Lower lobe of right lung (tissue), 2 donors: ENCODE measurements around the gene INTS11. TPM values are rescaled to one million over a fixed set of nuclear protein-coding genes. Genes with fewer than 3 reads are reported as not detected.

Experiments used
- ATAC-seq, 2 donors: fragments of 200-7000 bp; cut with Tn5 transposase; one replicate each; pipeline ENCODE4 v1.9.1; 2020 to 2022; ENCODE audit warnings: mild to moderate bottlenecking in 2 of 2, moderate library complexity in 2 of 2
- DNase-seq: peaks from one replicate; pipeline ENCODE4 v3.0.0-alpha.2; 2020
- H3K27ac ChIP-seq: fragments of 200-600 bp; one replicate; pipeline ENCODE4 v1.8.0; 2022
- H3K27me3 ChIP-seq: fragments of 200-600 bp; one replicate; pipeline ENCODE4 v1.8.0; 2022; ENCODE audit warnings: low read depth
- H3K36me3 ChIP-seq: fragments of 200-600 bp; one replicate; pipeline ENCODE4 v1.8.0; 2022; ENCODE audit warnings: mild to moderate bottlenecking
- H3K4me1 ChIP-seq: fragments of 200-600 bp; one replicate; pipeline ENCODE4 v1.8.0; 2022
- H3K4me3 ChIP-seq: fragments of 200-600 bp; one replicate; pipeline ENCODE4 v1.8.0; 2022; ENCODE audit warnings: mild to moderate bottlenecking
- H3K9me3 ChIP-seq: fragments of 200-600 bp; one replicate; pipeline ENCODE4 v1.8.0; 2022
- intact Hi-C: fragments of 100-400 bp; cut with DNase I; formaldehyde crosslinking; loops from one replicate; pipeline ENCODE4 v1.11.0; 2022
- total RNA-seq: library from RNA; stranded (reverse); fragmentation: NEBNext Ultra II Directional; extraction: Animal tissue kit (Norgen Biotek cat#: 25700); gene quantifications from one replicate; pipeline ENCODE4 v1.2.1, GENCODE V29; 2021
- TF ChIP-seq, protein P1 (sequence below): fragments of 200-600 bp; IDR thresholded peaks from one replicate; pipeline ENCODE4 v1.8.0; 2022; ENCODE audit warnings: antibody characterized with exemption, mild to moderate bottlenecking
- donor health status: DM: no; HTN: yes; CAD: no; lungs with severe emphysema.

The INTS11 gene
- total RNA-seq, 1 donor from 2014 or later, result 88.9 TPM

DNA sequence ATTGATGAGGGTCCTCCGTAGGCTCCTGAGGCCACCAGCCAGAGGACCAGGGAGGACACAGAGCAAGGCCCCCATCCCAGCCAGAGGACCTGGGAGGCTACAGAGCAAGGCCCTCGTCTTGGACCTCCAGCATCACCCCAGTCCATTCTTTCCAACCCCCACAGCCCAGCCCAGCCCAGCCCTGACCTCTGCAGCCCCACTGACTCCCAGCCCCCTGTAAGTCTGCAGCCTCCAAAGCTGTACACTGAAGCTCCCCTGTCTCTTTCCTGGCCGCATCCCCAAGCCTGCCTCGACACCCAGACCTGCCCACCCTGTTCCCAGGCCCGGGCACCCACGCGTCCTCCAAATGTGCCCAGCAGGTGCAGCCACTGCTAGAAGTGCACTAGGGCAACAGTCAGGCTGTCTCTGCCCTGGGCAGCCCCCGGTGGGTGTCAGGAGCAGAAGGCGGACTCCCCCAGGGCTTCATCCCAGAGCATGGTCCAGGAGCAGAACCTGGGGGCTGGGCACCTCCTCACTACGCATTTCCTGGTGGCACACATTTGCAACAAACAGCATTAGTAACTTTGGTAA is 22.7 kb upstream of the INTS11 start:
- Histone ChIP-seq H3K27ac (peak overlapping the region; percentile 78), H3K4me1 (peaks cover 49% of the 10 kb centered on the region)
- ATAC-seq, result no peak

DNA sequence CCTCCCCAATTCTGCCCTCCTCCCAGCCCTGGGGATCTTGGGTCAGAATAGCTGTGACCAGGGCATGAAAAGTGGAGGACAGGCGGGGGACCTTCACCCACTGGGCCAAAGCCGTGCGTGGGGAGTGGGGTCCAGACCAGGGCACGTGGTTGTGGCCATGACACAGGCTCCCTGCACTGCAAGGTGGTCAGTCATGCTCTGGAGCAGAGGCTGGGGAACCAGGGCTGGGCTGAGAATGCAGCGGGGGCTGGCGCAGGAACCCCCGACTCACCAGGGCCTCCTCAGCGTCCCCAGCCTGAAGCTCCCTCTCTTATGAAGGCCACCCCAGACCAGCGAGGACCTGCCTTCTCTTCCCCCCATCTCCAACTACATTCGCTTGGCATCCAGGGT is 22.0 kb upstream of the INTS11 start:
- peak overlapping the region; percentile 46 for H3K27ac ChIP-seq
- peaks cover 43% of the 10 kb centered on the region for H3K4me1 ChIP-seq

More for the DNA sequence above, 22.7 kb upstream of the INTS11 start:
- Histone ChIP-seq H3K27me3 (no peaks in the 10 kb centered on the region), H3K36me3 (no peaks in the 10 kb centered on the region), H3K4me3 (peak overlapping the region; percentile 72), H3K9me3 (no peaks in the 10 kb centered on the region)
- TF ChIP-seq, protein P1, sequence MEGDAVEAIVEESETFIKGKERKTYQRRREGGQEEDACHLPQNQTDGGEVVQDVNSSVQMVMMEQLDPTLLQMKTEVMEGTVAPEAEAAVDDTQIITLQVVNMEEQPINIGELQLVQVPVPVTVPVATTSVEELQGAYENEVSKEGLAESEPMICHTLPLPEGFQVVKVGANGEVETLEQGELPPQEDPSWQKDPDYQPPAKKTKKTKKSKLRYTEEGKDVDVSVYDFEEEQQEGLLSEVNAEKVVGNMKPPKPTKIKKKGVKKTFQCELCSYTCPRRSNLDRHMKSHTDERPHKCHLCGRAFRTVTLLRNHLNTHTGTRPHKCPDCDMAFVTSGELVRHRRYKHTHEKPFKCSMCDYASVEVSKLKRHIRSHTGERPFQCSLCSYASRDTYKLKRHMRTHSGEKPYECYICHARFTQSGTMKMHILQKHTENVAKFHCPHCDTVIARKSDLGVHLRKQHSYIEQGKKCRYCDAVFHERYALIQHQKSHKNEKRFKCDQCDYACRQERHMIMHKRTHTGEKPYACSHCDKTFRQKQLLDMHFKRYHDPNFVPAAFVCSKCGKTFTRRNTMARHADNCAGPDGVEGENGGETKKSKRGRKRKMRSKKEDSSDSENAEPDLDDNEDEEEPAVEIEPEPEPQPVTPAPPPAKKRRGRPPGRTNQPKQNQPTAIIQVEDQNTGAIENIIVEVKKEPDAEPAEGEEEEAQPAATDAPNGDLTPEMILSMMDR, result no peak
- intact Hi-C loops, result no loop called here
- no peak for DNase-seq

DNA sequence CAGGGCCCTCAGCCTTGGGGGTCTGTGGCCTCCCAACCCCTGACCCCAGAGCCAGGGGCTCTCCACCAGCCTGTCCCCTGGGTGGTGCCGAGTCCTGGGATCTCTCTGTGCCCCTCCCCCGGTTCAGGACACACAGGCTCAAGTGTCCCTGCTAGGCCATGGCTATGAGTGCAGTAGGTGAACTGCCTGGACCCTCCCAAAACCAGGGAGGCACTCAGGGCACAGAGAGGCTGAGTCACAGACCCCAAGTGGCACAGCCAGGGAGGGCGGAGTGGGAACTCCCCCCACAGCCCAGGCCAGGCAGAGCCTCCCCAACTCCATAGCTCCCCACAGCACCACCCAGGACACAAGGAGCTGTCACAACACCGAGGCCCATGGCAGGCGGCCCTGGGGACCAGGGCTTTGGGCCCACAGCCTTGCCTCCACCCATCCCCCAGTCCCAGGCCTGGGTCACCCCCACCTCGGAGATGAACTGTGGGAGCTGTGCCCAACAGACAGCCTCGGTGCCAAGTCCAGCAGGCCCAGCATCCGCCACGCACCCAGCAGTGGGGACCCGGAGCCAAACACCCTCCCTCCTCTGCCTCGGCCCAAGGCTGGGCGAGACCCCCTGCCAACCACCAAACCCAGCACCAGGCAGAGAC is 21.5 kb upstream of the INTS11 start:
- no peak for ATAC-seq

More for the DNA sequence above, 22.0 kb upstream of the INTS11 start:
- no peak for DNase-seq
- Histone ChIP-seq H3K4me3 (no peak overlapping the region), H3K9me3 (no peaks in the 10 kb centered on the region), H3K36me3 (peaks cover 4% of the 10 kb centered on the region), H3K27me3 (no peaks in the 10 kb centered on the region)
- no peak for ATAC-seq
- intact Hi-C loops, result no loop called here
- TF ChIP-seq, protein P1, result no peak

DNA sequence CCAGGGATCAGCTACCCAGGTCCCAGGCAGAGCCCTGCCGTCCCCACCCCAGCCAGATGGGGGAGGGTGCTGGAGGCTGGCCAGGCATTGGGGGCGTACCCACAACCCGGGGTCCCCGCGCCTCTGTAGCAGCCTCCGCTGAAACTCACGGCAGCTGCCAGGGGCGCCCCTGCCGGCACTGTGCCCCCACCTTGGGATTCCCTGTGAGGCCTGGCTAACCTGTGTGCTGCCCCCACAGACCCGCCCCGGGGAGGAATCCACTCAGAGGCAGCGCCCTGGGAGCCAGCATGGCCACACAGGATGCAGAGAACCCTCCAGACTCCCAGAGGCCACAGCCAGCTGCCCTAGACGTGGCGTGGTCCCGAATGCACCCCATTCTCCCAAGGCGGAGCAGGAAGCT is 20.9 kb upstream of the INTS11 start:
- H3K36me3 ChIP-seq, result peaks cover 9% of the 10 kb centered on the region
- intact Hi-C loops, result no loop called here
- no peaks in the 10 kb centered on the region for H3K9me3 ChIP-seq
- peaks cover 41% of the 10 kb centered on the region for H3K4me1 ChIP-seq
- H3K4me3 ChIP-seq, result no peak overlapping the region
- H3K27me3 ChIP-seq, result no peaks in the 10 kb centered on the region
- DNase-seq (no peak), ATAC-seq (peak; percentile 11 to 12)
- TF ChIP-seq, protein P1, result no peak
- H3K27ac ChIP-seq, result peak overlapping the region; percentile 46

More for the DNA sequence above, 21.5 kb upstream of the INTS11 start:
- Histone ChIP-seq H3K36me3 (peaks cover 8% of the 10 kb centered on the region), H3K4me1 (peaks cover 41% of the 10 kb centered on the region), H3K27ac (peak overlapping the region; percentile 46), H3K27me3 (no peaks in the 10 kb centered on the region), H3K9me3 (no peaks in the 10 kb centered on the region), H3K4me3 (no peak overlapping the region)
- intact Hi-C loops, result no loop called here
- TF ChIP-seq, protein P1, result no peak
- DNase-seq, result no peak

DNA sequence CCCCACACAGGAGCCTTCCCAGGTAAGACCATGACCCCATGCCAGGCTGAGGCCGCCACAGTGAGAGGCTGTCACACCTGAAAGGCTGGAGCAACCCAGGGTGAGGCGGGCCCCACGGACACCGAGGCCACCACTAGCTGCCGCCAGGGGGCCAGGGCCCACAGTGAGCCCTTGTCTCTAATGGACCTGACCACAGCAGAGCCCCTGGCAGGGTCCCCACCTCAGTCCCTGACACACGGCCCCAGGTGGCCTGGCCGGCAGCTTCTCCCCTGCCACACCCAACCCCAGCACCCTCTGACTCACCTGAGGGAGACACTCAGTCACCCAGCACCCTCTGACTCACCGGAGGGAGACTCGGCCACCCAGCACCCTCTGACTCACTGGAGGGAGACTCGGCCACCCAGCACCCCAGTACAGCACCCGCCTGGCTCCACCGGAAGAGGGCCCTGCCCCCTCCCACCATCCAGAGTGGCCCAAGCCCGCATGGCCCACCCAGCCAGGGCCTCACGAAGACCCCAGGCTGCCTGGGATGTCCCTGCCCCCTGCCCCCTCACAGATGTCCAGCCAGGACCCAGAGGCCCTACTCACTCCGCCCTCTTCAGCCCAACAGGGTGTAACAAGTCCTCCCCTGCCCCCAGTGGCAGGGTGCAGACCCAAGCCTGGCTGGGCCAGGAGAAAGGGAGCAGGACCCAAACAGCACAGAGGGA is 20.3 kb upstream of the INTS11 start:
- TF ChIP-seq, protein P1, result peak; percentile 28
- Histone ChIP-seq H3K27ac (peak overlapping the region; percentile 46), H3K9me3 (no peaks in the 10 kb centered on the region), H3K4me3 (no peak overlapping the region), H3K36me3 (peaks cover 15% of the 10 kb centered on the region), H3K4me1 (peaks cover 41% of the 10 kb centered on the region), H3K27me3 (no peaks in the 10 kb centered on the region)
- DNase-seq, result no peak
- intact Hi-C loops, result no loop called here
- ATAC-seq, result peak; percentile 43 to 51
